GM23338 (cell line): ENCODE measurements around the gene PCBP2. TPM values are rescaled to one million over a fixed set of nuclear protein-coding genes. Genes with fewer than 3 reads are reported as not detected.

Experiments
- ATAC-seq: fragments of 200-7000 bp; cut with Tn5 transposase; 3 replicates; pipeline ENCODE4 v1.9.1; 2020
- DNase-seq: peaks from one replicate; pipeline ENCODE4 v3.0.0-alpha.2; 2015; ENCODE audit warnings: low spot score
- H2AFZ ChIP-seq: fragments of 200-600 bp; sonication (generic); 2 replicates; pipeline ENCODE4 v1.8.0; 2016; ENCODE audit warnings: antibody characterized with exemption, mild to moderate bottlenecking, moderate library complexity
- H3F3A ChIP-seq: fragments of 200-600 bp; sonication (generic); replicated peaks from 2 replicates; pipeline ENCODE4 v1.8.0; 2017; ENCODE audit warnings: antibody characterized with exemption, mixed run types, low read depth
- H3K27ac ChIP-seq: fragments of 200-600 bp; sonication (generic); 2 replicates; pipeline ENCODE4 v1.6.1; 2016; ENCODE audit warnings: low read depth
- H3K27me3 ChIP-seq: fragments of 200-600 bp; sonication (generic); 2 replicates; pipeline ENCODE4 v1.8.0; 2016; ENCODE audit warnings: mild to moderate bottlenecking, mixed run types, moderate library complexity; ENCODE audit not compliant: insufficient read depth
- H3K36me3 ChIP-seq: fragments of 200-600 bp; sonication (generic); 2 replicates; pipeline ENCODE4 v1.8.0; 2016; ENCODE audit warnings: mild to moderate bottlenecking; ENCODE audit not compliant: insufficient read depth
- H3K4me1 ChIP-seq: fragments of 200-600 bp; sonication (generic); 2 replicates; pipeline ENCODE4 v1.8.0; 2016; ENCODE audit warnings: mild to moderate bottlenecking, moderate library complexity; ENCODE audit not compliant: insufficient read depth
- H3K4me2 ChIP-seq: fragments of 200-600 bp; sonication (generic); 2 replicates; pipeline ENCODE4 v1.7.1; 2017; ENCODE audit warnings: mixed run types
- H3K4me3 ChIP-seq: fragments of 200-600 bp; sonication (generic); 2 replicates; pipeline ENCODE4 v1.6.1; 2016; ENCODE audit warnings: mixed run types
- H3K79me2 ChIP-seq: fragments of 200-600 bp; sonication (generic); replicated peaks from 2 replicates; pipeline ENCODE4 v1.8.0; 2017; ENCODE audit warnings: mild to moderate bottlenecking; ENCODE audit not compliant: insufficient read depth
- H3K9me2 ChIP-seq: fragments of 200-600 bp; sonication (generic); 2 replicates; pipeline ENCODE4 v1.8.0; 2017; ENCODE audit not compliant: insufficient read depth
- H4K20me1 ChIP-seq: fragments of 200-600 bp; sonication (generic); replicated peaks from 2 replicates; pipeline ENCODE4 v1.8.0; 2017; ENCODE audit warnings: mild to moderate bottlenecking; ENCODE audit not compliant: insufficient read depth
- H3K27ac Mint-ChIP-seq: 2 replicates; pipeline ENCODE4 v1.8.0; 2020; ENCODE audit warnings: inconsistent platforms, mild to moderate bottlenecking, moderate library complexity, mixed read lengths
- H3K27me3 Mint-ChIP-seq: 3 replicates; pipeline ENCODE4 v1.8.0; 2022; ENCODE audit warnings: low read depth, mild to moderate bottlenecking, moderate library complexity, mixed read lengths, inconsistent platforms; ENCODE audit not compliant: insufficient read depth, poor library complexity
- H3K36me3 Mint-ChIP-seq: 3 replicates; pipeline ENCODE4 v1.8.0; 2021; ENCODE audit warnings: low read depth, mild to moderate bottlenecking, inconsistent platforms, moderate library complexity, mixed read lengths
- H3K4me1 Mint-ChIP-seq: 3 replicates; pipeline ENCODE4 v1.8.0; 2020; ENCODE audit warnings: mild to moderate bottlenecking, inconsistent platforms, mixed read lengths
- H3K4me3 Mint-ChIP-seq: 3 replicates; pipeline ENCODE4 v1.8.0; 2021; ENCODE audit warnings: moderate library complexity, mild to moderate bottlenecking, inconsistent platforms, mixed read lengths
- H3K9me3 Mint-ChIP-seq: 3 replicates; pipeline ENCODE4 v1.8.0; 2020; ENCODE audit warnings: moderate library complexity, mild to moderate bottlenecking, inconsistent platforms, mixed read lengths
- NANOG ChIP-seq: IDR thresholded peaks from 2 replicates; pipeline ENCODE4 v1.6.1; 2016; ENCODE audit warnings: antibody characterized with exemption, borderline replicate concordance
- STAT1 ChIP-seq: IDR thresholded peaks from one replicate; pipeline ENCODE4 v1.6.1; 2016; ENCODE audit warnings: antibody characterized with exemption; ENCODE audit not compliant: unreplicated experiment
- ZNF462 ChIP-seq: fragments of 250-450 bp; sonication (Bioruptor Pico); IDR thresholded peaks from 2 replicates; pipeline ENCODE4 v1.5.0; 2020; ENCODE audit warnings: mild to moderate bottlenecking, moderate library complexity
- polyA plus RNA-seq: library from polyadenylated mRNA; unstranded; fragments of >200 nt; fragmentation: Nextera tagmentation; extraction: Ambion mirVana; gene quantifications from 2 replicates; pipeline ENCODE4 v1.2.1, GENCODE V29; 2016
- total RNA-seq: library from RNA; depleted of rRNA; stranded (reverse); fragments of >200 nt; shearing (Covaris generic); gene quantifications from 2 replicates; pipeline ENCODE4 v1.2.3, GENCODE V29; 2014

PCBP2 gene
- total and polyA plus RNA-seq, 2 experiments from 2014 or later = 397 to 676 TPM

- H3K27me3 ChIP-seq = no peaks in the 10 kb centered on the region
- peaks cover 15% of the 10 kb centered on the region for H3K4me1 Mint-ChIP-seq
- no peak overlapping the region for H3K27ac Mint-ChIP-seq
- no peaks in the 10 kb centered on the region; the same call in 1 of the 2 replicates for H3K4me1 ChIP-seq
- H3K4me3 Mint-ChIP-seq = no peak overlapping the region
- H3K4me2 ChIP-seq = no peak overlapping the region
- no peak for ATAC-seq
- TF ChIP-seq ZNF462 (CRISPR knock-in tag) = no peak
- no peaks in the 10 kb centered on the region for H3K9me3 Mint-ChIP-seq
- no peaks in the 10 kb centered on the region for H3K36me3 ChIP-seq
- no peak overlapping the region for H3K4me3 ChIP-seq
- DNase-seq = no peak
- H3F3A ChIP-seq = 0 out of 2 replicates have a peak, but pooled peaks cover 3% of the 10 kb centered on the region
- peaks cover 17% of the 10 kb centered on the region for H3K27me3 Mint-ChIP-seq
- no peaks in the 10 kb centered on the region for H3K79me2 ChIP-seq
- no peaks in the 10 kb centered on the region for H3K36me3 Mint-ChIP-seq
- no peak overlapping the region for H3K27ac ChIP-seq
- no peaks in the 10 kb centered on the region for H4K20me1 ChIP-seq
- H2AFZ ChIP-seq = no peak overlapping the region
- H3K9me2 ChIP-seq = no peaks in the 10 kb centered on the region
Observed at GRCh38 chr12:53424626-53425514, 27.0 kb upstream of the PCBP2 start.

- no peak overlapping the region for H3K4me3 Mint-ChIP-seq
- H3K4me1 Mint-ChIP-seq = peaks cover 13% of the 10 kb centered on the region
- H3K36me3 Mint-ChIP-seq = no peaks in the 10 kb centered on the region
- H3K4me2 ChIP-seq = no peak overlapping the region
- ATAC-seq (peak; percentile 8; the same call in 1 of the 3 replicates), DNase-seq (no peak)
- no peaks in the 10 kb centered on the region for H3K27me3 ChIP-seq
- H2AFZ ChIP-seq = no peak overlapping the region
- no peaks in the 10 kb centered on the region for H4K20me1 ChIP-seq
- H3K79me2 ChIP-seq = no peaks in the 10 kb centered on the region
- no peaks in the 10 kb centered on the region for H3K9me2 ChIP-seq
- H3K36me3 ChIP-seq = no peaks in the 10 kb centered on the region
- no peak overlapping the region for H3K27ac ChIP-seq
- H3K9me3 Mint-ChIP-seq = no peaks in the 10 kb centered on the region
- 0 out of 2 replicates have a peak, but pooled peaks cover 3% of the 10 kb centered on the region for H3F3A ChIP-seq
- H3K4me1 ChIP-seq = no peaks in the 10 kb centered on the region; the same call in 1 of the 2 replicates
- H3K4me3 ChIP-seq = no peak overlapping the region
- no peak overlapping the region for H3K27ac Mint-ChIP-seq
- peaks cover 18% of the 10 kb centered on the region for H3K27me3 Mint-ChIP-seq
- TF ChIP-seq NANOG (no peak), STAT1 (no peak), ZNF462 (CRISPR knock-in tag) (no peak)
Observed at GRCh38 chr12:53425515-53426150, 26.3 kb upstream of the PCBP2 start.
